Activated CD4-positive, alpha-beta T cell treated with anti-CD3 and anti-CD28 coated beads for 24 hours (primary cell): ENCODE results near the gene BTNL8.

ENCODE experiments used
- DNase-seq, 2 donors: peaks; one replicate each; pipeline ENCODE4 v3.0.0-alpha.2; 2020; ENCODE audit warnings: low read depth in 2 of 2

BTNL8 gene, protein sequence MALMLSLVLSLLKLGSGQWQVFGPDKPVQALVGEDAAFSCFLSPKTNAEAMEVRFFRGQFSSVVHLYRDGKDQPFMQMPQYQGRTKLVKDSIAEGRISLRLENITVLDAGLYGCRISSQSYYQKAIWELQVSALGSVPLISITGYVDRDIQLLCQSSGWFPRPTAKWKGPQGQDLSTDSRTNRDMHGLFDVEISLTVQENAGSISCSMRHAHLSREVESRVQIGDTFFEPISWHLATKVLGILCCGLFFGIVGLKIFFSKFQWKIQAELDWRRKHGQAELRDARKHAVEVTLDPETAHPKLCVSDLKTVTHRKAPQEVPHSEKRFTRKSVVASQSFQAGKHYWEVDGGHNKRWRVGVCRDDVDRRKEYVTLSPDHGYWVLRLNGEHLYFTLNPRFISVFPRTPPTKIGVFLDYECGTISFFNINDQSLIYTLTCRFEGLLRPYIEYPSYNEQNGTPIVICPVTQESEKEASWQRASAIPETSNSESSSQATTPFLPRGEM

DNA sequence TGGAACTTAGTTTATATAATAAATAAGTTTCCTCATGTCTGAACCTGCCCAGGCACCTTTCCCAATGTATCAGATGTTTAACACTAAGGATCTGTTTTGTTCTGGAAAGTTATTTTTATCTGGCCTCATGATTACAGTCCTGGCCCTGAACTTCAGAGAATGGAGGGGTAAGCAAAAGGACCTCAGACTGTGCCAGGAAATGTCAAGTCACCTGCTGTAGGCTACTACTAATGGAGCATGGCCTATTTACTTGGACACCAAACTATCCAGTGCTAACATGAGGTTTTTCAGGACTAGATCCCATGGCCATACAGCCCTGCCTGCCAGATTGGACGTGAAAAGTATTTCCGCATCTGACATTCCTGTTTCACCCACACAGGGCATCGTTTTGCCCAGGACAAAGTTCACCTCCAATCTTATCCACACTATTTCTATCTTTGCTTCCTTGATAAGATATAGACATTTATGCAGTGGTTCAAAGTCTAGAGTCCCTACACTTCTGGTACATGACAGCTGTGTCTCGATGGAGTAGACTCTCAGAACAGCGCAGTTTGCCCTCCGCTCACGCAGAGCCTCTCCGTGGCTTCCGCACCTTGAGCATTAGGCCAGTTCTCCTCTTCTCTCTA is at the start of gene BTNL8:
Gene BTNL8 (plus strand): TSS at position 539 of the 626 bp plus-strand sequence. CDS start 152 bp downstream, outside the sequence.
- no peak for DNase-seq

- DNase-seq = no peak
Measured at GRCh38 chr5:180849827-180850226, 49.1 kb upstream of the BTNL8 start.

- DNase-seq = no peak
Measured at GRCh38 chr5:180850434-180851078, 48.4 kb upstream of the BTNL8 start.

DNA sequence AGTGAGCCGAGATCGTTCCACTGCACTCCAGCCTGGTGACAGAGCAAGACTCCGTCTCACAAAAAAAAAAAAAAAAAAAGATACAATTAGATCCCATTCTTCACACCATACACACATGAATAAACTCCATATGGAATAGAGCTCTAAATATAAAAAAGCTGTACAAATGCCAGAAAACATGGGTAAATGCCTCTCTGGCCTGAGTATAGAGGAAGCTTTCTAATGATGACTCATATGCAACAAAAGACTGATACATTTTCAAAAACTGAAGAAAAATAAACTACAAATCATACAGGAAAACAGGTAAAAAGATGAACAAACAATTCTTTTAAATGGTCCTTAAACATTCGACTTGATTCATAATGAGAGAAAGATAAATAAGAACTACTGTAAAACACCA is 46.5 kb upstream of the BTNL8 start:
- no peak for DNase-seq

- no peak for DNase-seq
Measured at GRCh38 chr5:180853121-180853847, 45.7 kb upstream of the BTNL8 start.

DNA sequence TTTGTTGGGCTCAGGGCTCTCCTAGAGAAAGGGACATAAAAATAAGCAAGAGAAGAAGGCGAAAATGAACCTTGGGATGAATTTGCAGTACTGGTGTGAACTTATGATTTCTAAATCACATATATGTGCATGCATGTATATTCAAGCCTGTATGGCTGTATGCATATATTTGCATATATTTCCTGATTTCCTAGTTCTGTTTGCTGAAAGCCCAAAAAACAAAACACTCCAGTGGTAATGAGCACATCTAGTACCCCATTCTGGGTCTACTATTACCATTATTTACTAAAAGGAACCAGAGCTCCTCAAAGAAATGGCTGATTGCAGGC is 45.1 kb upstream of the BTNL8 start:
- DNase-seq = no peak

DNA sequence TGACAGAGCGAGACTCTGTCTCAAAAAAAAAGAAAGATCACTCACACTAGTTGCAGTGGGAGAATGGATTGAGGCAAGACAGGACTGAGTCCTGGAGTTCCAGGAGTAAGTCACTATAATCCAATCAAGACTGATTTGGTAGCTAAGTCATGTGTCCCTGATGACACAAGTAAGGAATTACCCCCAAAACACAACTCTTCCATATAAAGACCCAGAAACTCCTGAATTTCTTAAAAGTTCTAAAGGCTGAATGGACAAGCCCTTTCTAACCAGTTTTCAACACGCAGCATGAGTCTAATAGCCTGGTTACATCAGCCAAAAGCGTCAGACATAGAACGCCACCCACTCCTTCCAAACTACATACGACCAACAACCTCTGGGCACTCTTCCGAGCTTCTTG is 40.4 kb upstream of the BTNL8 start:
- DNase-seq = no peak

DNA sequence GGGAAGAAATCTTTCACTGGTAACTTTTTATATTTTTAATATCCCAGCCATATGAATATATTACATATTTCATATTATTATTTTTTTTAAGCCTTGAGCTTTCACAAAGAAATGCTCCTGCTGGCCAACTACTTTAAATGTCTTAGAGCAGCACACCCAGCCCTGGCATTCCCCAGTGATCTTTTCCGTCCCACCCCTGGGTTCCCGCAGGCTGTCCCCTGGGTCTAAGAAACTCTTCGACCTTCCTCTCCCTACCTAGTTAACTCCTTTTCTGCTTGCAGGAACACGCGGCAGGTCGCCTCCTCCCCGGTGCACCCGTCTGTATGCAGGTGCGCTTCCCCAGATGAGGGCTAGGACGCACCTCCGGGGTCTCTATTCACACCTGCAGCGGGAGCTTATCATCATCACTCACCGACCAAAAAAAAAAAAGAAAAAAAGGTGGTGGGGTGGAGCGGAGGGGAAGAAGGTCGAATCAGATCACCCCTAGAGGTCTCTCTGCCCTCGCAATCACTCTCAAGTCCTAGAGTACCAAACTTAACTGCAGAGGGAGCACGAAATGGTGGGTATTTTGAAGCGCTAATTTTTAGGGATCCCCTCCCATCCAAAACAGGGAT is 38.6 kb upstream of the BTNL8 start:
- DNase-seq = peak; percentile 18 to 27

DNA sequence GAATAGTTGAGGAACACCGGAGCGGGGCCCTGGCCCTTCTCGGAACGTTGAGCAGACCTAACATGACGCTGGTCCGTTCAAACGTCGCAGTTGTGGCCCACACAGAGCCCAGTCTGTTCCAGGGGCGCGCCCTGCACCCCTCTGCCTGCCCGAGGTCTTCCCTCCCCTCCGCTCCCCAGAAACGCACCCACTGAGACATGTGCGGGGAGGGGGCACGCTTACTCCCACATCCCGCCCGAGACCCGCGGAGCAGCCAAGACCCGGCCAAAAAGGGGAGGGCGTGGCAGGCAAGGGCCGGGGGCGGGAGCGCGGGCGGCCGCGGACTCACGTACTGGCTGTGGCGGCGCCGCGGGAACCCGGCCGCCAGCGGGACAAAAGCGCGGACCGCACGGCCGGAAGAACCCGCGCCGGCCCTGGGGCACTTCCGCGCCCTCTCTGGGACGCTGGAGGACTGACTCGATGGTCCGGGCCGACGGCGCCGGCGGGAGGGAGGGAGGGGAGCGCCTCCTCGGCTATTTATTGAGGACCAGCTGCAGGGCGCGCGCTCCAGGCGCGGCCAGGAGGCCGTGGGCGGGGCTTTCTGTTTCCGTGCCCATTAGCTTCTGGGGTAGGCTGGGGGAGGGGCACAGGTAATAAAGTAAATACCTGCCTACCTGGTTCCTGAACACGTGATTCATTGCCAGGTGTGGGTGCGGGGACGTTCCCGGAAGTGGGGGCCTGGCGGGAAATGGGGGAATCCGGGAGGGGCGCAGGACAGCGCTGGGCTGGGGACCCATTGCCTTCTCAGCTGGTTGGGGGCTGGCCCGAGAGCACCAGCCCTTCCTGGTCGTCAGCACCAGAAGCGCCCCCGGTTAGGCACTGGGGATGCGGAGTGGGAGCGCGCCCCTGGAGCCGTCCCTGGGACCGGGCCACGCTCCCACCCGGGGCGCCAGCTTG is 37.8 kb upstream of the BTNL8 start, which contains the start of gene ZFP62:
Gene ZFP62 (minus strand): TSS at position 390 of the 936 bp plus-strand sequence. CDS start 57 bp downstream, at position 333.
- DNase-seq = peak; percentile 68 to 78

DNA sequence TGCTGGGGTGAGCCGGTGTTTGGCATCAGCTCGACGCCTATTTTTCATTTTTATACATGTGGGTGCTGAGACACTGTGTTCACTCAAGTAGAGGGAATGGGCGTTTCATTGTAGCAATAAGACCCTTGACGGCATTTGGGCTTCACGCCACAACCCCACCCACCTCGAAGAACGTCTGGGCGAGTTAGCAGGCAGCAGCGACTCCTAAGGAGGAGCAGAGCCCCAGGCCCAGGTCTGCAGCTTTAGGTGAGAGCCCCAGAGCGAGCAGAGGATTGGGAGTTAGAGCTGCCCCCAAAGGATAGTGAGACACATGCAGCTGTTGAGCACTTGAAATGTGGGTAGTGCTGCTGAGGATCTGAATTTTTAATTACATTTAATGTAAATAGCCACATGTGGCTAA is 36.3 kb upstream of the BTNL8 start:
- no peak for DNase-seq

GRCh38 chr5:180865981-180866695 is 32.8 kb upstream of the BTNL8 start:
- DNase-seq = no peak

- DNase-seq = no peak
Measured at GRCh38 chr5:180866985-180867384, 32.0 kb upstream of the BTNL8 start.

GRCh38 chr5:180868960-180869359 is 30.0 kb upstream of the BTNL8 start:
- peak; percentile 44 to 75 for DNase-seq

DNA sequence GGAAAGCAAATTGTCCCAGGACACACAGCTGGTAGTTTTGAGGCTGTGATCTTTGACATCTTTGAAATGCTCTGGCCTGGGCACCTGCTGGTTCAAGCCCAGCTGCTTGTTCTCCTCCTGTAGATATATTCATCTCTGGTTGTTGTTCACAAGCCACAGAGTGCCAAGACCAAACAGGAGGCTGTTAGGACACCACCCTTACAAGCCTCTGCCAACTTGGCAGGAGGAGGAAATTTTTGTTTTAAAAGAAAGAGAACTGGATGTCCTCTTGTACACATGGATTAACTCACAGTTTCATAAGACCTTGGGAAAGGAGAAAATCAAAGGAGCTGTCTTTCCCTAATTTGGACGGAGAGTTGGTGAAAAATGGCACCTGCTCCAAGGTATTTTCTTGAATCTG is 29.4 kb upstream of the BTNL8 start:
- DNase-seq = no peak

DNA sequence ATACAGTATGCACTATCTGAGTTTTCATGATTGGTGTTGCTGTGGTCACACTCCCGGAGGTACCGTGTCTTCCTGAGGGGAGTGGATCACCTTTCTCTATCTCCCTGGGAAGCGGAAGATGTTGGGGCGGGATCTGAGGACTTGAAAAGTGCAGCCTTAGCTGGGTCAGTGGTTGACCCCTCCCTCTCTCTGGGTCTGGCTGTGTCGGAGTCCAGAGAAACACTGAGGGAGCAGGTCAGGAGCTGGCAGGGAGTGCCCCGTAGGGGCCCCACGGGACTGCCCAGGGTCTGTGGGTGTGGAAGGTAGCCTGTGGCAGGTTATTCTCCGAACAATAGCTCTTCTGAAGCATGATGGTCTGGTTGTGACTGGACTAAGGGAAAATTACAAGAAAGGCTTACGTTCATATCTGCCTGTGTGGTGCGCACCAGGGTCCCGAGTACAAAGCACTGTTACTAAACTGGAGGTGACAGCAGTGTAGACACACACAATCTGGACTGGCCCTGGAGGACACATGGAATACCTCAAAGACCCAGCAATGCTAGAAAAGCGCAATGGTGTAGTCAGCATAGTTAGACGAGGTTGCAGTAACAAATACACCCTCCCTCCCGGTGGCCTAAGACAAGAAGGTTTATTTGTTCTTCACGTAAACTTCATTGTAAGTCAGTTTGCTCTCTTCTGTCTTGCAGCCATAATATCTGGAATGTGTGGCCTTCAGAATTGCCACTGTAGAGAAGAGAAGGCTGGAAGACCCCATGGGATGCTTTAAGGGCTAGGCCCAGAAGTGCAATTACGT is 28.5 kb upstream of the BTNL8 start:
- DNase-seq = no peak

- DNase-seq = no peak
Measured at GRCh38 chr5:180872419-180872818, 26.5 kb upstream of the BTNL8 start.

GRCh38 chr5:180873615-180874520 is 25.1 kb upstream of the BTNL8 start:
- DNase-seq = no peak
